ENCODE data around the gene C4orf33.
"Not testable (repeated sequence)": the region's sequence is repeated elsewhere in the genome, so short reads cannot be mapped to it uniquely, and the experiment has no call there.

C4orf33 gene

DNA sequence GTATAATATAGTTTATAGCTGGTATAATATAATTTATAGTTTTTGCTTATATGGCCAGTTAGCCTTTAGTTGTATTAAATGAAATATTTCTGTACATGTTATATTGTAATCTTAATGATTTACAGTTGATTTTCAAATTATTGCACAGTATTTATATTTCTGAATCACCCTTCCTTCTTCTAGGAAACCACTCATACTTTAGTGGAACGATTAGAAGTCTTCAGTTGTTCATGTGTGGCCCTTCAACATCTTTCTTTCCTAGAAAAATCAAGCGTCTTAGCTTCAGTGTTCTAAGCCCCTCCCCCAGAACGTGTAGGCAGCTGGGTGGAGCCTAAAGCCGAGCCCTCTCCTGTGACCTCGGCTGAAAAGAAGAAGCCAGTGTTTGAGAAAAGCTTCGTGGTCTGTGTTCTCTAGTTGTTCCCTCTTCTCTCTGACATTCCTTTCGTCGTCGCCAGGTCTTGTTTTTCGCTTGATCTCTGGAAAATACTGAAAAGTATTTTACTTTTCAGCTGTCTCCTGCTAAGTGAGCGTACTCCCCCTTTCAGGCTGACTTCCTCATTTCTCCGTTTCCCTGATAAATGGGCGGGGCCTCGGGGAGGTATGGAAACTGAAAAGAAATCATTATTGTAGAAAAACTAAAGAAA, at the start of gene C4orf33:
Gene C4orf33 (plus strand): TSS at position 342 of the 644 bp plus-strand sequence. CDS start 6,459 bp downstream, outside the sequence.
- DNase-seq: peak; percentile 25

DNA sequence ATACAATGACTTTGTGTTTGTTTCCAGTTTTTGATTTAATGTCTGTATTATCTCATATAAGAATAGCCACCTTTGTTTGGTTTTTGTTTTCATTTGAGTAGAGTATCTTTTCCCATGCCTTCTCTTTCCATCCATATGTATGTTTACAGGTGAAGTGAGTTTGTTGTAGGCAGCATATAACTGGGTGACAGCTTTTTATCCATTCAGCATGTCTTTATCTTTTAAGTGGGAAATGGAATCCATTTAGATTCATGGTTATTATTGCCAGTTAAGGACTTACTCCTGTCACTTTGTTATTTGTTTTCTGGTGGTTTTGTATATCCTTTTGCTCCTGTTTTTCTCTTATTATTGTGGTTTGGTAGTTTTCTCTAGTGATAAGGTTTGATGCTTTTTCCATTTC, 36.9 kb upstream of the C4orf33 start:
- no peak for DNase-seq

GRCh38 chr4:129062580-129062979, 33.4 kb upstream of the C4orf33 start:
- no peak for DNase-seq

DNA sequence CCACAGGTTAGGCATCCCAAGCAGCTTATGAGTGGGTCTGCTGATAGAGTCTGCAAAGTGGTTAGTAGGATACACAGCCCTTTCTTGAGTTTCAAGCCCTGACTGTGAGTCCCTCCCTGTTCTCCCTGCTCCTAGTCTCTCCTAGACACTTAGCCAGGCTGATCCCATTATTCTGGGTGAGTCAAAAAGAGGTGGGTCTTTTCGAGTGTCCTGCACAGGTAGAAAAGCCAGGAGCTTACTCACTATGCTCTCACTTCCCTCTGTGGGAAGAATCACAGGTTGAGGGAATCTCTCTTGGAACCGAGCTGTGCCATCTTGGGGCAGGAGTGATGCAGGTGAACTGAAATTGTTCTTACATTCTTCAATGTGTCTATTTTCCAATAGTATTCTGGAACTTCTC, 32.3 kb upstream of the C4orf33 start:
- no peak for DNase-seq

GRCh38 chr4:129064717-129065116, 31.2 kb upstream of the C4orf33 start:
- DNase-seq: no peak

DNA sequence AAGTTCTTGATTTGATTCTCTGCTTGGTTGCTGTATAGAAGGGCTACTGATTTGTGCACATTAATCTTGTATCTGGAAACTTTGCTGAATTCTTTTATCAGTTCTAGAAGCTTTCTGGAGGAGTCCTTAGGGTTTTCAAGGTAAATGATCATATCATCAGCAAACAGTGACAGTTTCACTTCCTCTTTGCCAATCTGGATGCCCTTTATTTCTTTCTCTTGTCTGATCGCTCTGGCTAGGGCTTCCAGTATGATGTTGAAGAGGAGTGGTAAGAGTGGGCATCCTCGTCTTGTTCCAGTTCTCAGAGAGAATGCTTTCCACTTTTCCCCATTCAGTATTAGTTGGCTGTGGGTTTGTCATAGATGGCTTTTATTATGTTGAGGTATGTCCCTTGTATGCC, 26.4 kb upstream of the C4orf33 start:
- DNase-seq: not testable (repeated sequence)

- no peak for DNase-seq
These were observed 18.6 kb upstream of the C4orf33 start for GRCh38 chr4:129077326-129077725.

GRCh38 chr4:129080129-129080528, 15.8 kb upstream of the C4orf33 start:
- DNase-seq: no peak

DNA sequence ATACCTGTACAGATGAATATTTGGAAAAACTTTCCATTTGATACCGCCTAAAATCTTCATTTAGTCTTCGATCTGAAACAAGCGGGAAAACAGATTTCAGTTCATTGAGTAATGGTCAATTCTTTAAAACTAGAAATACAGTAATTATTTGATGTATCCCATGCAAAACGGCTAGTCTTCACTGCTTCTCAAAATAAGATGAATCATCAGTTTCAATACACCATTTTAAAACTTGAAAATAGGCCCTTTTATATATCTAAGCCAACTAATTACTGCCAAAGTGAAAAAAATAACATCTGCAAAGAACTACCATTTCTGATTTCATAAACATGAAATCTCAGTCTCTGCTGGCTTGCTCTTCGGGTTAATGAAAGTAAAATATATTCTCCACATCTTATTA, 13.7 kb upstream of the C4orf33 start:
- no peak for DNase-seq

DNA sequence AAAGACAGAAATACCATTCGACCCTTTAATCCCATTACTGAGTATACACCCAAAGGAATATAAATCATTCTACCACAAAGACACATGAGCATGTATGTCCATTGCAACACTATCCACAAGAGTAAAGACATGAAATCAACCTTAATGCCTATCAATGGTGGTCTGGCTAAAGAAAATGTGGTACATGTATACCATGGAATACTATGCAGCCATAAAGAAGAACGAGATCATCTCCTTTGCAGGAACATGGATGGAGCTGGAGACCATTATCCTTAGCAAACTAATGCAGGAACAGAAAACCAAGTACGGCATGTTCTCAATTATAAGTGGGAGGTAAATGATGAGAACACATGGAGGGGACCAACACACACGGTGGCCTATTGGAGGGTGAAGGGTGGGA, 10.5 kb upstream of the C4orf33 start:
- DNase-seq: no peak

- no peak for DNase-seq
These were observed 8.4 kb upstream of the C4orf33 start for GRCh38 chr4:129087516-129087915.

GRCh38 chr4:129092631-129093190, 3.2 kb upstream of the C4orf33 start:
- no peak for DNase-seq

GRCh38 chr4:129093191-129093920, 2.6 kb upstream of the C4orf33 start, which contains the start of gene SCLT1:
Gene SCLT1, minus strand, starts transcription at chr4:129093539. Its CDS starts 436 bp downstream, at chr4:129093103.
- peak; percentile 98 for DNase-seq

DNA sequence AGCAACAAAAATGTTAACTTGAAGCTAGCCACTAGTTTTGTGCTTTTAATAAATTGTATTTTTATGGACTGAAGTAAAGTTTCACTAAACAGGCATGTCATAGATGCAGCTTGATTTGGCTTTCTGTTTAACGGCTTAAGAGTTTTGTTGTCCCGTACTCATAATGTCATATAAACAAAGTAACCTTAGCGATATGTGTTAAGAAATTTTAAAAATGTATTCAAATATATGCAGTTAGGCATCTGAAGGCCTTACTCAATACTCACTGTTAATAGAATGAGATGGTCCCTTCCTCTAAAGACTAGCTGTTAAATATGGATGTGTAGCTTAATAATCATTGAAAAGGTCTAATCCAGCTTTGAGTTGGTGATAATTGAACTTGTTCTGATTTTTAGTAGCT, 1.6 kb upstream of the C4orf33 start:
- DNase-seq: no peak

GRCh38 chr4:129098531-129099001, 2.6 kb downstream of the C4orf33 start:
- DNase-seq: no peak

DNA sequence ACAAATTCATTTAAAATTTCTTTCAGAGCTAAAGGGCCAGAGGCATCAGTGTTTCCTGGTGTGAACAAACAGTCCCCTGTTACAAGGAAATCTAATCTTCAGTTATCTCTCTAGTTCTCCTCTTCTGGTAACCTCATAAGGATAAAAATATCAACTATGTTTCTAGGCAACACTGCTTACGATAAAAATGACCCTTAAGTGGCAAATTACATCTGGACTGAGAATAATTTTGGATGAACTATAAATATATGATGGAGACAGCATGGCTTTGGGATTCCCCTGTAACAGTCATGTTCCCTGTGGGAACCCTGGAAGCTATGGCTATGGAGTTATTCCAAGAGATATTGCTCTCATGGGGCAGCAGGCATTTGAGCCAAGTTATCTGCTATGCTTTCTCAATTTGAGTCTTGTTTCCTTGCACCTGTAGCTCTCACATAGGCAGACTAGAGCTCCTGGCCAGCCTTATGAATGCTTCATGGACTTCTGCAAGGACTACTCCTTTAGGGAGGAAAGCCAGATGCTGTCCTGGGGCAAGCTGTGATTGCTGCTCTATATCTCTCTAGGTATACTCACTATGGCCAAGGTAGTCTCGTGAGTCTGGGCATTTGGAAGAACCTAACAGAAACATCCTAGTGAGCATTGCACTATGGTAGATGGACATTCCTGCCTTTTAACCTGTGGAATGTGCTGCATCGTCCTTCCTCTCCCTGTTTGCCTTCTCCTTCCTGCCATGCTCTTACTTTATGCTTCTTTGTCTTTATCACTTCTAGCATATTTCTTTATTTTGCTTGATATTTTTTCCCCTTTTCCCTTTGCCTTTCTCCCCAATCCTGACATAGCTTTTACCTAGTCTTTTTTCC, 14.2 kb downstream of the C4orf33 start:
- no peak for DNase-seq

DNA sequence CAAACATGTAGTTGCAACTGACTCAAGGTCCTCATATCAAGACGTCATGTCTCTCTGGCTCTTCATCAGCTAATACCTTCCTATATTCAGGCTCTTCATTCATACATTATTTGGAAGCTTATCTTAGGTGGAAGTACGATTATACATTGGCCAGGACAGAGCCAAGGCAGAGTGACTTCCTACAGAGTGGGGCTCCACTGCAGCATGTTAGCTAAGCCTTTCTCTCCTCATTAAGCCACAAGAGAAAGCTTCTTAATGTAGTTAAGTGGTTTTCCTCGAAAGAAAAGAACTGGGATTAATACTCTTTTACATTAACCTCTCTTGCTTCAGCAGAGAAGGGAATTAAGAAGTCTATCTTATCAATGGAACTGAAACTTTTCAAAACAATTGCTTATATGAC, 15.0 kb downstream of the C4orf33 start:
- no peak for DNase-seq

GRCh38 chr4:129111919-129112318, 16.0 kb downstream of the C4orf33 start:
- no peak for DNase-seq

DNA sequence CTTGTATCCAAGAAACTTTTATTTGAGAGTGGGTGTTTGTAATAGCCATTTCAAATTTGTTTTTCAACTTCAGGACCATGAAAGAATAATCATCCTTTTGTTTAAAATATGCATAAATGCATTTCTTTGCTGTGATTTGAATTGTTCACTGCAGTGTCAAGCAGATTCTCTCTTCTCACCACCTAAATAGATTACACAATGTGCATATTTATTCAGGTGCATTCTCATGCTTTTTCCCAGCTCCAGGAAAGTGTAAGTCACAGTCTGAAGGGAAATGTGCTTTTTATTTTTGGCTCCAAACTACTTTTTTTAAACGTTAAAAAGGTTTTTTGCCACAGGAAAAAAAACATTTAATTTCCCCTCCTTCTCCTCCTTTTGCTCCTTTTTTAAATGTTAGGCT, 17.5 kb downstream of the C4orf33 start:
- DNase-seq: no peak

- DNase-seq: no peak
These were observed 18.0 kb downstream of the C4orf33 start for GRCh38 chr4:129113919-129114318.

DNA sequence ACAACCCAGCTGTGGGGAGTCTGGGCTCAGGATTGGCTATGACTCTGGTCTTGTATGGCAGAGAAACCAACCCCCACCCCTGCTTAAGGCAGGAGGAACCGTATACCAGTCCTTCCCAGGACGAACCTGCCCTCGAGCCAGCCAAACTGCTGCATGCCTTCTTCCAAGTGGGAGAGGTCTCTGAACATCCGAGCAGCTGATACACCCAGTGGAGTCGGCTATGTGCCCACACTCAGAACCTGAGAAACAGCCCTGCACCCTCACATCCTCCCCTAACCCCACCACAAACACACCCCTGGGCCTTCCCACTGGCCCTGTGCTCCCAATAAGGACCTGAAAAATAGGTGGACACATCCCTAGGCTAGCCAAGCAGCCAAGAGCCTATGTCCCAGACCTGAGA, 21.8 kb downstream of the C4orf33 start:
- no peak for DNase-seq

GRCh38 chr4:129126614-129127013, 30.7 kb downstream of the C4orf33 start:
- DNase-seq: not testable (repeated sequence)

DNA sequence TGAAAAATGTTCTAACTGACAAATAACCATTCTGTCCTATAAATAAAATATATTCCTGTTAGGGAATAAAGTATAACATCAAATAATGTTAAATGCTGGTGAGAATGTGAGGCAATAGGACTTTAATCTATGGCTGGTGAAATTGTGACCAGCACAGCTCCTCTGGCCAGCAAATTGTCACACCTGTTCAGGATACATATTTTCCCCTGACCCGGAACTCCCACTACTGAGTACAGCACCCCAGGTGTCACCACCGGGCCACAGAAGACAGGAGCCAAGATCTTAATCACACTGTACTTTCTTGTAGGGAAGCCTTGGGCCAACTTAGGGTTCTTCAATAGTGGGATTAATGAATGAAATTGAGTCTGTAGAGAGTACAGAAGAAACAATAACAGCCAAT, 33.2 kb downstream of the C4orf33 start:
- no peak for DNase-seq
